ENCODE data around the gene SORBS1. TPM values are rescaled to one million over a fixed set of nuclear protein-coding genes. Genes with fewer than 3 reads are reported as not detected.

Gene SORBS1
- total RNA-seq, 6 experiments from 2014 or later: 0.05 to 0.26 (median 0.18) TPM

- Mint-ChIP-seq H3K27ac (no peak overlapping the region), H3K36me3 (ENCODE audit: low read depth) (no peaks in the 10 kb centered on the region), H3K4me1 (ENCODE audit: low read depth) (no peaks in the 10 kb centered on the region), H3K4me3 (no peak overlapping the region), H3K9me3 (no peaks in the 10 kb centered on the region), H3K27me3 (ENCODE audit: insufficient read depth) (peaks cover 8% of the 10 kb centered on the region)
- no peak for TF ChIP-seq CTCF (IDR thresholded peaks at IDR 0.05)
- no peak for DNase-seq
Observed at GRCh38 chr10:95478935-95479334, 82.2 kb downstream of the SORBS1 start.

GRCh38 chr10:95478185-95478584 lies 83.0 kb downstream of the SORBS1 start:
- no peak overlapping the region for H3K4me3 Mint-ChIP-seq
- DNase-seq: no peak
- peaks cover 8% of the 10 kb centered on the region for H3K27me3 Mint-ChIP-seq (ENCODE audit: insufficient read depth)
- H3K27ac Mint-ChIP-seq: no peak overlapping the region
- H3K4me1 Mint-ChIP-seq (ENCODE audit: low read depth): no peaks in the 10 kb centered on the region
- no peaks in the 10 kb centered on the region for H3K36me3 Mint-ChIP-seq (ENCODE audit: low read depth)
- no peaks in the 10 kb centered on the region for H3K9me3 Mint-ChIP-seq
- TF ChIP-seq CTCF (IDR thresholded peaks at IDR 0.05): no peak

GRCh38 chr10:95477175-95477520 lies 84.0 kb downstream of the SORBS1 start:
- no peak for TF ChIP-seq CTCF (IDR thresholded peaks at IDR 0.05)
- H3K4me3 Mint-ChIP-seq: no peak overlapping the region
- no peaks in the 10 kb centered on the region for H3K36me3 Mint-ChIP-seq (ENCODE audit: low read depth)
- DNase-seq: no peak
- no peaks in the 10 kb centered on the region for H3K9me3 Mint-ChIP-seq
- no peak overlapping the region for H3K27ac Mint-ChIP-seq
- H3K27me3 Mint-ChIP-seq (ENCODE audit: insufficient read depth): peaks cover 8% of the 10 kb centered on the region
- H3K4me1 Mint-ChIP-seq (ENCODE audit: low read depth): no peaks in the 10 kb centered on the region

GRCh38 chr10:95476469-95477174 lies 84.5 kb downstream of the SORBS1 start:
- H3K4me3 Mint-ChIP-seq: no peak overlapping the region
- H3K27ac Mint-ChIP-seq: no peak overlapping the region
- no peaks in the 10 kb centered on the region for H3K9me3 Mint-ChIP-seq
- H3K27me3 Mint-ChIP-seq (ENCODE audit: insufficient read depth): peaks cover 9% of the 10 kb centered on the region
- H3K36me3 Mint-ChIP-seq (ENCODE audit: low read depth): no peaks in the 10 kb centered on the region
- TF ChIP-seq CTCF (IDR thresholded peaks at IDR 0.05): no peak
- no peaks in the 10 kb centered on the region for H3K4me1 Mint-ChIP-seq (ENCODE audit: low read depth)
- no peak for DNase-seq

GRCh38 chr10:95475827-95476468 lies 85.2 kb downstream of the SORBS1 start:
- Mint-ChIP-seq H3K4me3 (no peak overlapping the region), H3K4me1 (ENCODE audit: low read depth) (no peaks in the 10 kb centered on the region), H3K27me3 (ENCODE audit: insufficient read depth) (peaks cover 12% of the 10 kb centered on the region), H3K36me3 (ENCODE audit: low read depth) (no peaks in the 10 kb centered on the region), H3K27ac (no peak overlapping the region), H3K9me3 (no peaks in the 10 kb centered on the region)
- TF ChIP-seq CTCF (IDR thresholded peaks at IDR 0.05): no peak
- no peak for DNase-seq

Measured in HFFc6 (cell line).